Daoy (cell line): ENCODE data around the gene THYN1. TPM values are rescaled to one million over a fixed set of nuclear protein-coding genes. Genes with fewer than 3 reads are reported as not detected.
"Not testable (repeated sequence)": the region's sequence is repeated elsewhere in the genome, so short reads cannot be mapped to it uniquely, and the experiment has no call there.

Experiments used
- DNase-seq: peaks from one replicate; pipeline ENCODE4 v3.0.0-alpha.2; 2015; ENCODE audit warnings: low read depth
- total RNA-seq: library from RNA; depleted of rRNA; stranded (reverse); fragments of >200 nt; shearing (Covaris generic); gene quantifications from 2 replicates; pipeline ENCODE4 v1.2.3, GENCODE V29; 2014

Gene THYN1
- total RNA-seq, 1 experiment from 2014 or later, result 64.6 TPM

DNA sequence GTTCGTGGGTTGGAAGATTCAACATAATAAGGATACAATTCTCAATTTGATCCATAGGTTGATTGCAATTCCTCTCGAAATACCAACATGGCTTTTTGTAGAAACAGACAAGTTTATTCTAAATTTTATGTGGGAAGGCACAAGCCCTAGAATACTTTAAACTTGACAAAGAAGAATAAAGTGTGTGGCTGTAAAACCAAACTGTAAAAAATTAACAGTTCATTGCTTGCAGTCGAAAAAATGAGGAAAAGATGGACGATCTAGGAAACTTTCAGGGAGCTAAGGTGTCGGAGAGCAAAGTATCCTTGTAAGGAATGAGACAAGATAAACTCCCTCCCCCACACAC is 22.0 kb upstream of the THYN1 start:
- no peak for DNase-seq

DNA sequence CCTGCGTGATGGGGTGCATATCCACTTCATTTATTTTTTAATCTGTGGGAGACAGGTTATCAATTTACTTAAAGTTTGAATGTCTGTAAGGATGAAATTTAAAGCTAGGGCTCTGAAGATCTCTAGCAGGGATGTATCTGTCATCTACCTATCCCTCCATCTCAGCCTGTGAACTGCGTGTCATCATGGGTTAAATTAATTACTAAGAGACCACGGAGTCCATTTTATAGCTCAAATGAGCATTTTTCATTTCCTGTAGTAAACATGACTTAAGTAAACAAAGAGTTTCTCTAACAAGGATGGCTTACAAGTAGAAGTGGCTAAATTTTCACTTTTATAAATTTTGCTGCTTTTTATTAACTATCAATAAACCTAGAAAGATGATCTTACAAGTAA is 20.2 kb upstream of the THYN1 start:
- DNase-seq, result no peak

DNA sequence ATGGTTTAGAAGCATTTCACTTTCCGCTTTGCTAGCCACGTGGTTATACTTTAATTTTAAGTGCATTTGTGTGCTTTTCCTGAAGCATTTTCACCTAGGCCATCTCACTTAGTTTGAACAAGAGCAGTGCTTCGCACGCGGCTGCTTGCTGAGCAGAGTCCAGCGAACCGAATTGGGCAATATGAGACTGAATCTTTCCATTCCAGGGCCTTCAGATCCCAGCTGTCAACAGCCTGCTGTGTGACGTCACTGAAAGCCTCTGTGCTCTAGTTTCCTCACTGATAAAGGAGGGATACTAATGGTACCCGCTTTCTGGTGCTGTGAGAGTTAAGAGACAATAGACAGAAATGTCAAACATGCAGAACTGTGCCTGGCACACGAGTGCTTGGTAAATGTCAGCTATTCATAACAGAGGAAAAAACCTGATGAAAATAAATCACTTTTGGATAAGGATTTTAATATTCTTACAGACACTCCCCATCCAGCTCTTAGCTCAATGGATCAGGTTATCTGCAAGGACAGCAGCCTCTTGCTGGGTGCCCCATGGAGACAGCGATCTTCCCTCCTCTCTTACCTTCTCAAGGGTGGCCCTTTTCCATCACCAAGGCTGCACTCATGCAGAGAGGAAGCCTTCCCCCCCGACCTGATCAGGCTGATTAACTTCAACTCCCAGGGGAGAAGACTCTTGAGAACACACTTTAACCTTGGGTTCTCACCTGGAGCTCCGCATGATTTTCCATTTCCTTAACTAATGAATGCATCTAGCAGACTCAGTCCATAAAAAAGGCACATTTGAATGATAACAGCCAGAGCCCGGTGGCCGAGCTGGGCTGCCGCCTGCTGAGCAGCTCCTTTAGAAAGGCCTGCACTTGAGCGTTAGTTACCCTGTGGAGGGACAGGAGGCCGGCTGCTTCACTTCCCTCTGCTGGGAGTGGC is 19.5 kb upstream of the THYN1 start:
- DNase-seq, result no peak

DNA sequence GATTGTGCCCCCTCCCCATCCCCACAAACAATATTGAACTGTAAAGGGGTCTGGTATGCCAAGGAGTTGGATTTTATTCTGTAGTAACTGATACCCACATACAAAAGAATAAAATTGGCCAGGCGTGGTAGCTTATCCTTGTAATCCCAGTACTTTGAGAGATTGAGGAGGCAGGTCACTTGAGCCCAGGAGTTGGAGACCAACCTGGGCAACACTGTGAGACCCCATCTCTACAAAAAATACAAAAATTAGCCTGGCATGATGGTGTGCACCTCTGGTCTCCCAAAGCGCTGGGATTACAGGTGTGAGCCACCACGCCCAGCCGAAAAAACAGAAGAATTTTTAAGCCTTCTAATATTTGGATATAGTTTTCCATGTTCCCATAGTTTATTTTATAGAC is 18.8 kb upstream of the THYN1 start:
- DNase-seq, result no peak

DNA sequence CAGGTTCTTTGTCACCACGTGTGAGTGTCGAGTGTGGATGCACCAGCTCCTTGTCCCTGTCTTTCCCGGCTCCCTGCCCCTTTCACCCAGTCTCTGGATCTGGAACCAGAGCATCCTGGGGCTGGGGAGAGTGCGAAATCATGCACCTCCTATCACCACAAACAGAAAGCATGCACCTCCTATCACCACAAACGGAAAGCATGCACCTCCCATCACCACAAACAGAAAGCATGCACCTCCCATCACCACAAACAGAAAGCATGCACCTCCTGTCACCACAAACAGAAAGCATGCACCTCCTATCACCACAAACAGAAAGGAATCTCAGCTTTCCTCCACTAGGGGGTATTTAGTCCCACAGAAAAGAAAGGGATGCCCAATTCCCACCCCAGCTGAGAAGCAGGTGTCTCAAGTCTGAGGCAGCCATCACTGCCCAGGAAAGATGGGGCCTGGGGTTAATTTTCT is 17.1 kb upstream of the THYN1 start:
- no peak for DNase-seq

DNA sequence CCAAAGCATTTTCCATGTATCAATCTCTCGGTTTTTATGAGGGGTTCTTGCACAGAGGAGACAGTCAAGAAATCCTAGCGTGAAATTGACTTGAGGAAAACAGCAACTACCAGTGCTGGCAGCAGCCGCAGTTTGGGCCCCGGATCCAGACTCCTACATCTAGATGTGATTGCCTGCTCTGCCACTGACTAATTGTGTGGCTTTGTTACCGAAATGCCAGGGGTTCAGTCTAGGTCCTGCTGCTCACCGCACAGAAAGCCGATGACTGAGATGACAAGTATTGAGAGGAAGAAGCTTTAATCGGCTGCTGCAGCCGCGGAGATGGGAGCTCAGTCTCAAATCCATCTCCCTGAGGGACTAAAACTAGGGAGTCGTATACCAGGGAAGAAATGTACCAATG is 14.8 kb upstream of the THYN1 start:
- DNase-seq, result no peak

DNA sequence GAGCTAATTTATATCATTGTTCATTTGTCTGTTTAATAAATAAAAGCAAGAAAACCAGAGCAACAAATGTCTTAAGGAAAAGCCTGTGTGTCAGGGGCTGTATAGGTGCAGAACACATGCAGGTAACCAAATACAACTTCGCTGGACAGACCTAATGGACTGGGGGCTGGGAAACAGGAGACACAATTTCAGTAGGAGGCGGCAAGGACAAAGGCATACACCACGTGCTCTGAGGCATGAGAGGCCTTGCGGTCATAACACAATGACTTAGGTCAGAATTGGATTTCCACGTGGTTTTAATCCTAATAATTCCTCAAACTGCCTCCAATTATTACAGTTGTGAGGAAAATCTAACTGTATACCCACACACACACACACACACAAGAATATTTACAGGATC is 14.3 kb upstream of the THYN1 start:
- DNase-seq, result no peak

DNA sequence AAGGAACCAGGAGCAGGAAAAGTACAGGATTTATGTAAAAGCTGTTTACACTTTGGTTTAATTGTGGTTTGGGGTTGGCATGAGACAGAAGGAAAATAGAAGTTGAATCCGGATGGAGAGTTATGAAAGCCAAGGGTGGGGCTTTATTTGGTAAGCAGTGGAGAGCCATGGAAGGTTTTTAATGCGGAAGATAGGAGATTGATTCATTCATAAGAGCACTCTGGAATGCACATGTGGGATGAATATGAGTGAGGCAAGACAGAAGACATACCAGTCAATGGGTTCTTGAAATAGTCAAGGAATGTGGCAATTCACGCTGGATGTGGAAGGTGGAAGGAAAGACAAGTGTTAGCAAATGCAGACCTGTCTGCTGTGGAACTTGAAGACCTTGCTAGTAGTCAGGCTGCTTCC is 13.7 kb upstream of the THYN1 start:
- DNase-seq, result peak; percentile 40

DNA sequence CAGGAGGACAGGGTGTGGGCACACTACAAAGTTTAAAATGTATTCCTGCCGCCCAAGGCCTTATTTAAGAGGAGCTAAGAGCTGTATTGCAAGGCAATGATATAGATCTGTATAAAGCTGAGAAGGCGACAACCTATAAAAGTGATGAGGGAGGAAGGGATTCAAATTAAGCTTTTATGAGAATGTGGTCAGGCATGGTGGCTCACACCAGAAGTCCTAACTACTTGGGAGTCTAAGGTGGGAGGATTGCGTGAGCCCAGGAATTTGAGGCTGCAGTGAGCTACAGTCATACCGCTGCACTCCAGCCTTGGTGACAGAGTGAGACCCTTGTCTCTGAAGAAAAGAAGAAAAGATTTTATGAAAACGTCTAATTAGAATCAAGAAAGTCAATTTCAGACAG is 13.3 kb upstream of the THYN1 start:
- peak; percentile 30 for DNase-seq

DNA sequence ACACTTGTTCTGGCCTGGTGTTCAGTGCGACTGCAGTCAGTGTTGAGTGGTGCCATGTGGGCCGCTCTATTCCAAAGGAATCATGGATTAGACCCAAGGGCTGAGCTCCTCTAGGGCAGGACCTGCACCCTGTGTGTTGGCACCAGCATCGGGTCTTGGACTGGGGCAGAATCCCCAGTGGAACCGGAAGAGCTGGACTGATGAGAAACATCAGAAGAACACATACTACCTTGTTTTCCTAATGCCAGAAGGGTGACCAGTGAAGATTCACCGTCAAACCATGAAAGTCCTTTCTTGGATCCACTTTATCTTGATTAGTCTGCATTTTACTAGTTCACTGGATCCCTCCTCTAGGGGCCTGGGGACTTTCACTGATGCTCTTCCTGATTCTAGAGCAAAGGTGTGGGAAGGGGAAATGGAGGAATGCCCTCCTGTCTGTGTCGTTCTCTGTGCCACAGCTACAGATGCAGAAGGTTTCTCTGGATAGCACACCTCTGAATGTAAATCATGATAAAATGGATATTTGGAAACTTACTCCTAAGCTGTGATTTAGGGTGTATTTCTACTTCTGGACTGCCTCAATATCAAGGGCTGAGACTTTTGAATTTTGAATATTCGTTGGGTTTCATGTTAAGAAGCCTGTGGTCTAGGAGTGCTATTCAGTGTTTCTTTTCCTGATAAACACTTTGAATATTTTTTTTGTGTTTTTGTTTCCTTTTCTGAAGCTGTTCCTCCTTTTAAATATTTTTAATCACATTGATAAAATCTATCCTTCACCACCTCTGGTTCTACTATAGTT is 12.0 kb upstream of the THYN1 start:
- no peak for DNase-seq

DNA sequence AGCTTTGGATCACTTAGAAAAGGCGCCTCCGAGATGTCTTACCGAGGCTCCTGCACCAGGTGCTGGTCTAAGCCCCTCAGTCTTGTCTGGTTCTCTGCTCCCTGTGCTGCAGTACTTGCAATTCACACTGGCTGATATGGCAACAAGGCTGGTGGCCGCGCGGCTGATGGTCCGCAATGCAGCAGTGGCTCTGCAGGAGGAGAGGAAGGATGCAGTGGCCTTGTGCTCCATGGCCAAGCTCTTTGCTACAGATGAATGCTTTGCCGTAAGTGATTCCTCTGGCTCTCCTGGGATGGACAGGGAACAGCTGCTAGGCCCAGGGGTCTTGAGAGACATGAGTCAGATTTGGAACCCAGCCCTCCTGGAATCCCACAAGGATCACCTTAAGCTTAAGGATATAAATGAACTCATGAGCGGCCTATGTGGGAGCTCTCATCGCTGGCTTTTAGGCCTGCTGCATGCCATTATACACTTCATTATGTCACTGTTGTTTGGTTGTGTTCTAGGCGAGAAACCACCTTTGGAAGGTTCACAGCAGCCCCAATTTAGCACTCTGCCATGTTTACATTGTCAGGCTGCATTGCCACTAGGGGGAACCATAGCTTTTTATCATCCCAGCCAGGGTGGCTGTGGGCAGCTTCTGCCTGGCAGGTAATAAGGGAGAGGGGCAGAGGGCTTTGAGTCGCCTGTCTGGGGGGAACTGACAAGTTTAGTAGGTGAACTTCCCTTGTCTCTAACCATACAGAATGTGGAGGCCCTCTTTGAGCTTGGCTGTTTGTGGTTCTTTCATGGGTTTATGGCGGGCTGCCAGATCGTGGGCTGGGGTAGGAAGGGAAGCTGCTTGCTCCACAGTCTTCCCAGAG is 8.7 kb upstream of the THYN1 start:
- no peak for DNase-seq

DNA sequence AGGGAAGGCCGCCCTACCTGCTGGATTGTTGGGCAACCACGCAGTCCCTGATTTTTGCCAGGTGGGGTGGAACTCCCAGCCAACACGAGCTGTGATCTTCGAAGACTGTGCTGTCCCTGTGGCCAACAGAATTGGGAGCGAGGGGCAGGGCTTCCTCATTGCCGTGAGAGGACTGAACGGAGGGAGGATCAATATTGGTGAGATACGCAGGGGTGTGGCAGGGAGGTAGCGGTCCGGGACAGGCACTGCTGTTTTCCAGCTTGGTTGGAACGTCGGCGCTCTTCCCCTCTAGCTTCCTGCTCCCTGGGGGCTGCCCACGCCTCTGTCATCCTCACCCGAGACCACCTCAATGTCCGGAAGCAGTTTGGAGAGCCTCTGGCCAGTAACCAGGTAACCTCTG is 7.8 kb upstream of the THYN1 start:
- DNase-seq, result no peak

DNA sequence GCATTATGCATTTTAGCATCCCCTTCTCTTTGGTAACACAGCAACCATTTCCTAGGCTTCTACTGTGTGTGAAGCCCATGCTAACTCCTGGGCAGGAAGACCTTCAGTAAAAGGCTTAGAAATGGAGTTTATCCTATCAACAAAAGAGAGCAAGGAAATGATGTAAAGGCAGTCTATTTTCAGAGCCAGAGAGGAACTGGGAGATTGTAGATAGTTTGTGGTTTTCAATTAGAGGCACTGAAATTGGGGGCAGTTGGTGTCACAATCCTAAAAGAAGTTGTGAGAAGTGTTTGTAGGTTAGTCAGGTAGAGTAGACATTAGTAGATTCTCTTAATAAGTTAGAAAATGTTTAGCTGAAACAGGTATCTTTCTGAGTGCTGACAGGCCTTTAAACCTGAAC is 7.4 kb upstream of the THYN1 start:
- no peak for DNase-seq

DNA sequence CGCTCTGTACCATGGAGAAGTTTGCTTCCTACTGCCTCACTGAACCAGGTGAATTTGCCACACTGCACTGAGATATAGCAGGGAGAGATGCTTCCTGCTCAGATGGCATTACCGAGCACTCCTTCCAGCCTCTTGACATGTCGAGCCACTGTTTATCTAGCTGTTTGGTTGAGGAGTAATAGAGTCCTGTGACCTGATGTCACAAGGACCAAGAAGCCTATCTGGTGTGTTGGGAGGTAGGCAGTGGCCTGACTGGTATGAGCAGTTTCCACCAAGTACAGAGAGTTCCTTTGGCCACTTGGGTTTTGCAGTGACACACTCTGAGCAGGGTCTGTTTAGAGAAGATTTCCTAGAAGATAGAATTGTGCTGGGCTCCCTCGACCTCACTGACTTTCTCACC is 5.4 kb upstream of the THYN1 start:
- no peak for DNase-seq

DNA sequence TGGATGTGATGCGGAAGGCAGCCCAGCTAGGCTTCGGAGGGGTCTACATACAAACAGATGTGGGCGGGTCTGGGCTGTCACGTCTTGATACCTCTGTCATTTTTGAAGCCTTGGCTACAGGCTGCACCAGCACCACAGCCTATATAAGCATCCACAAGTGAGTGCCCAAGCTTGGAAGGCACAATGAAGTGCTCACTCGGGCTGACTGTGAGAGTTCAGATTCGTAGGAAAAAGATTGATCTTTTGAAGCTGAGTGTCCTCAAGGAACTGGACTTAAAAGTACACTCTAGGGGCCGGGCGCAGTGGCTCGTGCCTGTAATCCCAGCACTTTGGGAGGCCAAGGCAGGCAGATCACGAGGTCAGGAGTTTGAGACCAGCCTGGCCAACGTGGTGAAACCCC is 3.9 kb upstream of the THYN1 start:
- no peak for DNase-seq

DNA sequence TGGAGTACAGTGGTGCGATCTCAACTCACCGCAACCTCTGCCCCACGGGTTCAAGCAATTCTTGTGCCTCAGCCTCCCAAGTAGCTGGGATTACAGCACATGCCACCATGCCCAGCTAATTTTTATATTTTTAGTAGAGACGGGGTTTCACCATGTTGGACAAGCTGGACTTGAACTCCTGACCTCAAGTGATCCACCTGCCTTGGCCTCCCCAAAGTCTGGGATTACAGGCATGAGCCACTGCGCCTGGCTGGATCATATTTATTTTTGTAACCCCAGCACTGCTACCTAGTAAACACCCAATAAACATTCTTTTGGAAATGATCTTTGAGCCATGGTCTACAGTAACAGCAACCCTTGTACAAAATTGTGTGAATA is 2.0 kb upstream of the THYN1 start:
- not testable (repeated sequence) for DNase-seq

DNA sequence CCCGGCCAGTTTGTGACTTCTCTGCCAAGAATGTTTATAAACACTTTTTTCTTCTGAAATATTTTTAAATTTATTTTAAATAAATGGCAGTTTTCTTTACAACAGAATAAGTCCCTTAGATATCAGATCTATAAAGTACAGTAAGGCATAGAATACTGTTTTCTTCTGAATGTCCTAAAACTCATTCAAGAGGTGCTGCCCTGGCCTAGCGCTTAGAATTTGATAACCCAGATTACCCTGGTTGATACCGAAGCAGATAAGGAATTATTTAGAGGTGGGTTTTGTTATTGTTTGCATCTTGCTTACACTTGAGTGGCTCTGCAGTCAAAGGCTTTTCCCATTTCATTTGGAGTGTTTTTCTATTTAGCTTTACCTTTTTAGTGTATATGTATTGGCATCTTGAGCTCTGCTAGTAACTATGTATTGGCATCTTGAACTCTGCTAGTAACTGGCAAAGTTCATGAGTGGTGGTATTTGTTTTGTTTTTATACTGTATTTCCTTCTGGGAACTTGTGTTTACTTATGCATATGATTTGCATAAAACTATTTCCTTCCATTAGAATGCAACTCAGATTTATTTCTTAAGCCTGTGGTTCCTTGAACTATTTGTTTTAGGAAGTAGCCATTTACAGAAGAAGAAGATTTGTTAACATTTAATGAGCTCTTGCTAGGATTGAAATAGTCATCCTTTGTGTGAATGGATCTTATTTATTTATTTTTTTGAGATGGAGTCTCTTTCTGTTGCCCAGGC is 1.5 kb upstream of the THYN1 start:
- DNase-seq, result no peak

DNA sequence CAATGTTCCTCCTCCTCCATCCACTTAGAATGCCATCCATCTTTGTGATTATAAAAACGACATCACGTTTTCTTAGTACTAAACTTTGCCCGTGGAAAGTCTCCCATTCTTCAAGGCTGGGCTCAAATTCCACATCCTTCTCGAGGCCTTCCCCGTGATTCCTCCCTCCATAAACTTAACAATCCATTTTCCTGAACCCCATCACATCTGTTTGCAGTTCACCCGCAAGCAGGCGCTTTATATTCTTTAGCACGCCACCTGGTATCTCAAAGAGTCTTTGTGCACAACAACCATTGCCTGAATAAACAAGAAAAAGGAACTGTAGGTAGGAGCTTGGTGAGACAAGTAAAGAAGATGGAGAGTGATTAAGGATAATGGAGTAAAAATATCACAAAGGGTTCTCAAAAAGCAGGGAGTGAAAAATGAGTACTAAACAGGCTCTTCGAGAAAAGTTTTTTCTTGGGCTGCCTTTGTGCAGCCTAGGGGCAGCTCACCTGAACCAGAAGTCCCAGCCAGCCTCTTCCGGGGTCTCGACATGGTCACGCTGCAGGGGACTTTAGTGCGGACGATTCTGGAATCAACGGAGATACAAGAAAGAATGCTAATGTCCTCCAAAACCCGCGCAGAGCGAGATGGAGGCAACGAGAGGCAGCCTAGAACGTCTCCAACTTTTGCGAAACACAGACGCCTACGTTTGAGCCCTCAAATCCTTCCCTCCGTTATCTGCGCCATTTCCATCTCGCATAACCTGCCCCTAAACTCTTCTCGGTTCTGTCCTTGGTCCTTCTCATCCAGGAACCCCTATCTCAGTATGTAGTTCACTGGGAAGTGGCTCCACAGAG is 585 bp downstream of the THYN1 start:
- no peak for DNase-seq

DNA sequence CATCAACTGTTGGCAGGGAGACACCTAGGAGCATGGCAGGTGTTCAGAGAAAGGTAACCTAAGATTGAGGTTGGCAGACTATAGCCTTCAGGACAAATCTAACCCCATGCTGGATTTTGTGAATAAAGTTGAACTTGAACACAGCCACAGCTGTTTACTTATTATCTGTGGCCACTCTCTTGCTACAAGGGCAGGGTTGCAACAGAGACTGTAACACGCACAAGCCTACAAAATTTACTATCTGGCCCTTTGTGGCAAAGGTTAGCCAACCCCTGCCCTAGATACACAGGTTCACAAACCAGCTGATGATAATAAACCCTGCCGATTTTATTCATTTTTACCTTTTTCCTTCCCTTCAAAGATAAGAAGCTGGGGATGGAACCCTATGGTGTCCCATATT is 2.5 kb downstream of the THYN1 start:
- no peak for DNase-seq

DNA sequence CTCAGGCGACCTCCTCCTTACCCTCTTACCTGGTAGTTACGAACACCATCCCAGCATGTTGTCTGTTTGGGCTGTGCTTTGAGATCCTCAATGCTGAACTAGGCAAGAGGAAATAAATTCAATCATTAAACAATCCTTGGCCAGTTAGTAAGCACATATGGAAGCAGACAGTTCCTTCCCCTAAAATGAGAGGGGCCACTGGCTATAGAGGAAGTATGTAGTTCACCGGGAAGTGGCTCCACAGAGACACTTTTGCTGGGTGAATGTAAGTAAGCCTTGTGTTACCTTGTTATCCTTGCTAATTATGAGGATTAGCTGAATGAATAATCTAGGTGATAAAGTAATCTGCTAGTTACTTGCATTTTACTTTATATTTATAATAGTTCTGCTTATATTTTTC is 2.9 kb downstream of the THYN1 start:
- no peak for DNase-seq
